Fibroblast of lung (primary cell): ENCODE results near the gene DNAL4. TPM values are rescaled to one million over a fixed set of nuclear protein-coding genes. Genes with fewer than 3 reads are reported as not detected.
A peak's percentile ranks its signal among the peaks of the same experiment; 100 is the strongest.

Experiments
- DNase-seq, 2 donors: peaks; one replicate each; pipeline versions ENCODE4 v3.0.0 to v3.0.0-alpha.2; 2010; ENCODE audit warnings: low read depth in 2 of 2
- H2AFZ ChIP-seq: 2 replicates; pipeline ENCODE4 v1.5.1; 2012; ENCODE audit warnings: low read length, control low read depth, inconsistent platforms
- H3K27ac ChIP-seq: 2 replicates; pipeline ENCODE4 v1.5.1; 2011; ENCODE audit warnings: low read length, control low read depth; ENCODE audit not compliant: insufficient read depth
- H3K27me3 ChIP-seq: 2 replicates; pipeline ENCODE4 v1.5.1; 2011; ENCODE audit warnings: mild to moderate bottlenecking, low read length; ENCODE audit not compliant: control insufficient read depth, insufficient read depth
- H3K36me3 ChIP-seq: 2 replicates; pipeline ENCODE4 v1.5.1; 2011; ENCODE audit warnings: low read length; ENCODE audit not compliant: control insufficient read depth, insufficient read depth
- H3K4me1 ChIP-seq: 2 replicates; pipeline ENCODE4 v1.5.1; 2011; ENCODE audit warnings: low read length; ENCODE audit not compliant: control insufficient read depth, insufficient read depth; ENCODE audit errors: extremely low read depth
- H3K4me2 ChIP-seq: 2 replicates; pipeline ENCODE4 v1.5.1; 2011; ENCODE audit warnings: low read length, control low read depth; ENCODE audit not compliant: insufficient read depth; ENCODE audit errors: extremely low read depth
- H3K4me3 ChIP-seq, 4 experiments: fragments of 200-600 bp in 1 of 4; sonication (generic) in 1 of 4; replicated peaks in 1 of 4; 2 replicates each; pipeline ENCODE4 v1.5.1; 2011 to 2016; ENCODE audit warnings: low read length in 4 of 4, low read depth in 3 of 4, mild to moderate bottlenecking in 3 of 4, control low read depth in 2 of 4, inconsistent platforms in 1 of 4, mixed read lengths in 1 of 4; ENCODE audit not compliant: insufficient read depth in 1 of 4; ENCODE audit errors: control extremely low read depth in 1 of 4
- H3K79me2 ChIP-seq: 2 replicates; pipeline ENCODE4 v1.5.1; 2012; ENCODE audit warnings: mild to moderate bottlenecking, low read length, inconsistent platforms; ENCODE audit not compliant: control insufficient read depth, insufficient read depth
- H3K9ac ChIP-seq: 2 replicates; pipeline ENCODE4 v1.5.1; 2011; ENCODE audit warnings: mild to moderate bottlenecking, low read length, control low read depth; ENCODE audit not compliant: insufficient read depth
- H3K9me3 ChIP-seq: 2 replicates; pipeline ENCODE4 v1.5.1; 2012; ENCODE audit warnings: low read depth, low read length; ENCODE audit not compliant: control insufficient read depth, insufficient read depth
- H4K20me1 ChIP-seq: 2 replicates; pipeline ENCODE4 v1.5.1; 2011; ENCODE audit warnings: low read length; ENCODE audit not compliant: control insufficient read depth, insufficient read depth; ENCODE audit errors: extremely low read depth
- CTCF ChIP-seq, 2 donors: IDR thresholded peaks in 1 of 2; conservative IDR thresholded peaks in 1 of 2; 1 replicate in 1 of 2; 2 replicates in 1 of 2; pipeline ENCODE4 v1.5.1; 2011 to 2012; ENCODE audit warnings: low read length in 2 of 2, control low read depth in 1 of 2, inconsistent platforms in 1 of 2, low read depth in 1 of 2, mild to moderate bottlenecking in 1 of 2
- EZH2 ChIP-seq: IDR thresholded peaks from 2 replicates; pipeline ENCODE4 v1.5.1; 2012; ENCODE audit warnings: low read length, control low read depth, mild to moderate bottlenecking; ENCODE audit errors: missing control alignments
- polyA plus RNA-seq, 2 donors: library from polyadenylated mRNA; depleted of rRNA in 1 of 2; stranded (reverse) in 1 of 2; unstranded in 1 of 2; fragments of >200 nt; gene quantifications; 2 replicates each; pipeline ENCODE4 v1.2.1, GENCODE V29; 2011 to 2012; ENCODE audit warnings: missing spikeins in 1 of 2
- total RNA-seq: library from RNA; depleted of rRNA; stranded (reverse); fragments of >200 nt; gene quantifications from 2 replicates; pipeline ENCODE4 v1.2.1, GENCODE V29; 2014

The DNAL4 gene
- total and polyA plus RNA-seq, 2 donors (not counting 1 experiment from before 2014, with no cell fraction given): 13.3 to 25.1 TPM

- Histone ChIP-seq H3K4me3 (peak overlapping the region in 3 of 4 experiments; percentile 78 to 94 (median 86)), H3K9ac (no peak overlapping the region), H3K27ac (peak overlapping the region; percentile 87), H4K20me1 (no peaks in the 10 kb centered on the region), H3K4me2 (peak overlapping the region; percentile 96), H3K4me1 (peaks cover 15% of the 10 kb centered on the region), H3K79me2 (peaks cover 4% of the 10 kb centered on the region), H3K36me3 (peaks cover 2% of the 10 kb centered on the region), H3K27me3 (peaks cover 2% of the 10 kb centered on the region), H2AFZ (no peak overlapping the region), H3K9me3 (no peaks in the 10 kb centered on the region)
- peak; percentile 24 to 51 for DNase-seq
- TF ChIP-seq EZH2 (no peak), CTCF (conservative IDR thresholded peaks at IDR 0.05 in 1 of 2, IDR thresholded peaks at IDR 0.05 in 1 of 2; ENCODE audit: low read depth in 1 of 2, low read length in 2 of 2) (no peak)
Observed at GRCh38 chr22:38792833-38793232, 1.1 kb downstream of the DNAL4 start.

- Histone ChIP-seq H3K27me3 (no peaks in the 10 kb centered on the region), H3K79me2 (peaks cover 4% of the 10 kb centered on the region), H3K27ac (no peak overlapping the region), H3K4me3 (no peak overlapping the region), H4K20me1 (no peaks in the 10 kb centered on the region), H3K36me3 (peaks cover 2% of the 10 kb centered on the region), H2AFZ (no peak overlapping the region), H3K4me1 (peaks cover 18% of the 10 kb centered on the region), H3K4me2 (no peak overlapping the region), H3K9me3 (no peaks in the 10 kb centered on the region), H3K9ac (no peak overlapping the region)
- DNase-seq: no peak
- no peak for TF ChIP-seq EZH2
- no peak for TF ChIP-seq CTCF (conservative IDR thresholded peaks at IDR 0.05 in 1 of 2, IDR thresholded peaks at IDR 0.05 in 1 of 2; ENCODE audit: low read depth in 1 of 2, low read length in 2 of 2)
Observed at GRCh38 chr22:38789606-38790005, 4.3 kb downstream of the DNAL4 start.

- Histone ChIP-seq H3K9me3 (no peaks in the 10 kb centered on the region), H4K20me1 (no peaks in the 10 kb centered on the region), H3K4me1 (peaks cover 18% of the 10 kb centered on the region), H3K27ac (peak overlapping the region; percentile 8), H3K27me3 (no peaks in the 10 kb centered on the region), H3K36me3 (peaks cover 2% of the 10 kb centered on the region), H3K79me2 (peaks cover 4% of the 10 kb centered on the region), H3K9ac (no peak overlapping the region), H3K4me3 (no peak overlapping the region), H2AFZ (no peak overlapping the region), H3K4me2 (peak overlapping the region; percentile 17)
- no peak for DNase-seq
- no peak for TF ChIP-seq EZH2
- TF ChIP-seq CTCF (conservative IDR thresholded peaks at IDR 0.05 in 1 of 2, IDR thresholded peaks at IDR 0.05 in 1 of 2; ENCODE audit: low read depth in 1 of 2, low read length in 2 of 2): no peak
Observed at GRCh38 chr22:38788846-38789245, 5.1 kb downstream of the DNAL4 start.
